ENCODE results near the gene LHX2. TPM values are rescaled to one million over a fixed set of nuclear protein-coding genes. Genes with fewer than 3 reads are reported as not detected.

LHX2 gene
- total and polyA plus RNA-seq, 2 of the 13 experiments (the other 11 are each of a cell fraction or from before 2014, with no cell fraction given), result not detected

DNA sequence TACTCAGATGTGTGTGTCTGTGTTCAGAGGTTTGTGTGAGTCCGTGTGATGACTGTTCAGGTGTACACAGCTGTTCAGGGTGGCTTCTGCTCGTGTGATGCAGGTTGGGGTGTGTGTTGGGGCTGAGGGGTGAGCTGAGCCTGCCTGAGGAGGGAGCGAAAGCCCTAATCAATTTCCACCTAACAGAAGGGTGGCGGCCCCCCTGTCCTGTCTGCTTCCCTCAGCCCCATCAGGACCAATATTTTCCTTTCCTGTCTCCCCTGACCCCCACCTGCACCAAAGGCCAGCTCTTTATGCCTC is 30.2 kb downstream of the LHX2 start:
- TF ChIP-seq, protein P1, sequence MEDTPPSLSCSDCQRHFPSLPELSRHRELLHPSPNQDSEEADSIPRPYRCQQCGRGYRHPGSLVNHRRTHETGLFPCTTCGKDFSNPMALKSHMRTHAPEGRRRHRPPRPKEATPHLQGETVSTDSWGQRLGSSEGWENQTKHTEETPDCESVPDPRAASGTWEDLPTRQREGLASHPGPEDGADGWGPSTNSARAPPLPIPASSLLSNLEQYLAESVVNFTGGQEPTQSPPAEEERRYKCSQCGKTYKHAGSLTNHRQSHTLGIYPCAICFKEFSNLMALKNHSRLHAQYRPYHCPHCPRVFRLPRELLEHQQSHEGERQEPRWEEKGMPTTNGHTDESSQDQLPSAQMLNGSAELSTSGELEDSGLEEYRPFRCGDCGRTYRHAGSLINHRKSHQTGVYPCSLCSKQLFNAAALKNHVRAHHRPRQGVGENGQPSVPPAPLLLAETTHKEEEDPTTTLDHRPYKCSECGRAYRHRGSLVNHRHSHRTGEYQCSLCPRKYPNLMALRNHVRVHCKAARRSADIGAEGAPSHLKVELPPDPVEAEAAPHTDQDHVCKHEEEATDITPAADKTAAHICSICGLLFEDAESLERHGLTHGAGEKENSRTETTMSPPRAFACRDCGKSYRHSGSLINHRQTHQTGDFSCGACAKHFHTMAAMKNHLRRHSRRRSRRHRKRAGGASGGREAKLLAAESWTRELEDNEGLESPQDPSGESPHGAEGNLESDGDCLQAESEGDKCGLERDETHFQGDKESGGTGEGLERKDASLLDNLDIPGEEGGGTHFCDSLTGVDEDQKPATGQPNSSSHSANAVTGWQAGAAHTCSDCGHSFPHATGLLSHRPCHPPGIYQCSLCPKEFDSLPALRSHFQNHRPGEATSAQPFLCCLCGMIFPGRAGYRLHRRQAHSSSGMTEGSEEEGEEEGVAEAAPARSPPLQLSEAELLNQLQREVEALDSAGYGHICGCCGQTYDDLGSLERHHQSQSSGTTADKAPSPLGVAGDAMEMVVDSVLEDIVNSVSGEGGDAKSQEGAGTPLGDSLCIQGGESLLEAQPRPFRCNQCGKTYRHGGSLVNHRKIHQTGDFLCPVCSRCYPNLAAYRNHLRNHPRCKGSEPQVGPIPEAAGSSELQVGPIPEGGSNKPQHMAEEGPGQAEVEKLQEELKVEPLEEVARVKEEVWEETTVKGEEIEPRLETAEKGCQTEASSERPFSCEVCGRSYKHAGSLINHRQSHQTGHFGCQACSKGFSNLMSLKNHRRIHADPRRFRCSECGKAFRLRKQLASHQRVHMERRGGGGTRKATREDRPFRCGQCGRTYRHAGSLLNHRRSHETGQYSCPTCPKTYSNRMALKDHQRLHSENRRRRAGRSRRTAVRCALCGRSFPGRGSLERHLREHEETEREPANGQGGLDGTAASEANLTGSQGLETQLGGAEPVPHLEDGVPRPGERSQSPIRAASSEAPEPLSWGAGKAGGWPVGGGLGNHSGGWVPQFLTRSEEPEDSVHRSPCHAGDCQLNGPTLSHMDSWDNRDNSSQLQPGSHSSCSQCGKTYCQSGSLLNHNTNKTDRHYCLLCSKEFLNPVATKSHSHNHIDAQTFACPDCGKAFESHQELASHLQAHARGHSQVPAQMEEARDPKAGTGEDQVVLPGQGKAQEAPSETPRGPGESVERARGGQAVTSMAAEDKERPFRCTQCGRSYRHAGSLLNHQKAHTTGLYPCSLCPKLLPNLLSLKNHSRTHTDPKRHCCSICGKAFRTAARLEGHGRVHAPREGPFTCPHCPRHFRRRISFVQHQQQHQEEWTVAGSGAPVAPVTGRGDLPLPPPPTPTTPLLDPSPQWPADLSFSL (CRISPR knock-in tag; IDR thresholded peaks at IDR 0.05), result peak; percentile 80
- TF ChIP-seq, protein P2, sequence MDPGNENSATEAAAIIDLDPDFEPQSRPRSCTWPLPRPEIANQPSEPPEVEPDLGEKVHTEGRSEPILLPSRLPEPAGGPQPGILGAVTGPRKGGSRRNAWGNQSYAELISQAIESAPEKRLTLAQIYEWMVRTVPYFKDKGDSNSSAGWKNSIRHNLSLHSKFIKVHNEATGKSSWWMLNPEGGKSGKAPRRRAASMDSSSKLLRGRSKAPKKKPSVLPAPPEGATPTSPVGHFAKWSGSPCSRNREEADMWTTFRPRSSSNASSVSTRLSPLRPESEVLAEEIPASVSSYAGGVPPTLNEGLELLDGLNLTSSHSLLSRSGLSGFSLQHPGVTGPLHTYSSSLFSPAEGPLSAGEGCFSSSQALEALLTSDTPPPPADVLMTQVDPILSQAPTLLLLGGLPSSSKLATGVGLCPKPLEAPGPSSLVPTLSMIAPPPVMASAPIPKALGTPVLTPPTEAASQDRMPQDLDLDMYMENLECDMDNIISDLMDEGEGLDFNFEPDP (CRISPR knock-in tag; conservative IDR thresholded peaks at IDR 0.05), result 0 out of 2 replicates have a peak, but pooled peaks have one; percentile 61
- TF ChIP-seq NPAS2 (CRISPR knock-in tag; IDR thresholded peaks at IDR 0.05; ENCODE audit: borderline replicate concordance) (0 out of 2 replicates have a peak, but pooled peaks have one; percentile 45), SNRNP70 (IDR thresholded peaks at IDR 0.05; ENCODE audit: low read depth, low read length) (no peak)
- CTCF ChIA-PET (ENCODE audit: low intra/inter-chr PET ratio, low total read pairs), result interaction anchor here (1.7 kb wide), 1 partner anchor 498 kb away, joined by 6 read pairs; no protein-coding TSS in a partner anchor
- Histone ChIP-seq H3K9ac (ENCODE audit: insufficient read depth, low read depth, low read length) (no peak overlapping the region), H3K79me2 (ENCODE audit: insufficient read depth, low read length) (no peaks in the 10 kb centered on the region), H3K36me3 (replicated peaks in 1 of 2; ENCODE audit: control insufficient read depth in 1 of 2, insufficient read depth in 2 of 2, low read length in 2 of 2) (no peaks in the 10 kb centered on the region), H3K27ac (ENCODE audit: extremely low read length, insufficient read depth, low read length) (no peak overlapping the region), H3K4me2 (ENCODE audit: low read depth, low read length) (peak overlapping the region; percentile 98), H4K20me1 (ENCODE audit: insufficient read depth, low read length) (no peaks in the 10 kb centered on the region), H3K9me3 (ENCODE audit: low read length) (no peaks in the 10 kb centered on the region), H3K4me3 (replicated peaks in 1 of 3; ENCODE audit: insufficient read depth in 1 of 3, low read depth in 2 of 3, low read length in 3 of 3) (peak overlapping the region in 2 of 3 experiments; percentile 55 to 75; a peak in 2 of 6 replicates), H2AFZ (ENCODE audit: low read length) (no peak overlapping the region), H3K4me1 (ENCODE audit: insufficient read depth, low read length) (peaks cover 58% of the 10 kb centered on the region), H3K27me3 (ENCODE audit: control insufficient read depth in 1 of 2, insufficient read depth in 2 of 2, low read length in 2 of 2) (peaks cover 4 to 53% of the 10 kb centered on the region in 2 experiments; a peak in 4 of 5 replicates)
- BruUV-seq (replicated peaks), result no TSS peak
- intact Hi-C loops (cut with micrococcal nuclease; ENCODE audit: unreplicated experiment), result loop anchor here (2.0 kb wide), 1 partner anchor 639 kb away; no protein-coding TSS in a partner anchor
- ATAC-seq, result peak; percentile 5; the same call in 2 of the 3 replicates
- WGBS (ENCODE audit: low lambda C conversion rate), result 4% methylated on average over 2 of the region's 4 CpGs
- DNase-seq (ENCODE audit: low spot score), result no peak
- no peak for FAIRE-seq
- in situ Hi-C loops (cut with HindIII; ENCODE audit: extremely low pct_ligation_motif_present, low pct_unique_long_range_greater_than_20kb), result loop anchor here (25.0 kb wide), 1 partner anchor 629 kb away; no protein-coding TSS in a partner anchor
- POLR2A ChIA-PET, result no interaction called here

All from HepG2 (cell line).